Measurements from ENCODE around the gene ITGA8.
"Not testable (repeated sequence)": the region's sequence is repeated elsewhere in the genome, so short reads cannot be mapped to it uniquely, and the experiment has no call there.

ITGA8 gene

GRCh38 chr10:15542817-15543216, 176.9 kb downstream of the ITGA8 start:
- no peaks in the 10 kb centered on the region for H3K36me3 ChIP-seq (ENCODE audit: insufficient read depth, low read length)
- no peak overlapping the region for H3K27ac ChIP-seq (ENCODE audit: low read depth, low read length)

DNA sequence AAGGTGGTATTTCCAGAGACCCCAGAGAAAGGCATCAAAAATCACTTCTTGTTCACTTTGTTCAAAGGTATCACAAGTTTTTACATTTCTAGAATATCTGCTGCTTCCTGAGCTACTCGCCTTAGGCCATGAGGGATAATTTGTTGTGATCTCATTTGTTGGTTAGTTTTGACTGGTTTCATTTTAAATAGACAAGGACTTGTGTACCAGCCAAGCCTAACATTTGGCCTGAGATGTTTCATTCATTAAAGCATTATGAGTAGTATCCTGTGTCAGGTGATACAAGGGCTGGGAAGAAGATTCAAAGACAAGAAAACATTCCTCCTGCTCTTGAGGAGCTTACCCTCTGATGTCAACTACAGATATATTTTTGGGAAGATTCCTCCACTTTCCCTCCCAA, 178.3 kb downstream of the ITGA8 start:
- H3K36me3 ChIP-seq (ENCODE audit: insufficient read depth, low read length): no peaks in the 10 kb centered on the region

More at GRCh38 chr10:15542817-15543216, 176.9 kb downstream of the ITGA8 start:
- H3K4me3 ChIP-seq (ENCODE audit: low read depth, low read length): no peak overlapping the region
- no peaks in the 10 kb centered on the region for H3K79me2 ChIP-seq (ENCODE audit: control insufficient read depth, insufficient read depth, low read length, unreplicated experiment)
- no peaks in the 10 kb centered on the region for H3K27me3 ChIP-seq (ENCODE audit: insufficient read depth, low read length)
- no peak overlapping the region for H2AFZ ChIP-seq (ENCODE audit: low read length, unreplicated experiment)
- peaks cover 7% of the 10 kb centered on the region for H3K4me1 ChIP-seq (ENCODE audit: control insufficient read depth, insufficient read depth, low read length, unreplicated experiment)

DNA sequence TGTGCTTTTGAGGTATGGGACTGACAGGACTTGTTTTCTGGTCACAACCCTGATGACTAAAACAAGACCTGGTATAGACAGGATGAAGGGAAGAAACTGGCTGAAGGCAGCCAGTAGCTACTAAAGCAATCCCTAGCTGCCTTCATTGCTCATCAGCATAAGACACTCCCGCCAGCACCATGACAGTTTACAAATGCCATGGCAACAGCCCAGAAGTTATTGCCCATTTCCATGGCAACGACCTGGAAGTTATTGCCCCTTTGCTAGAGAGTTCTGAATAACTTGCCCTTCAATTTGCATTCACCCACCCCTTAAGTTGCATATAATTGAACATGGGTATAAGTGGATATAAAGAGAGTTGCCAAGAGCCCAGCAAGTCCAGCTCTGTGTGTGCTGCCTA, 179.0 kb downstream of the ITGA8 start:
- Histone ChIP-seq H3K79me2 (ENCODE audit: control insufficient read depth, insufficient read depth, low read length, unreplicated experiment) (no peaks in the 10 kb centered on the region), H2AFZ (ENCODE audit: low read length, unreplicated experiment) (no peak overlapping the region), H3K4me1 (ENCODE audit: control insufficient read depth, insufficient read depth, low read length, unreplicated experiment) (peaks cover 7% of the 10 kb centered on the region), H3K27me3 (ENCODE audit: insufficient read depth, low read length) (no peaks in the 10 kb centered on the region), H3K27ac (ENCODE audit: low read depth, low read length) (no peak overlapping the region), H3K36me3 (ENCODE audit: insufficient read depth, low read length) (no peaks in the 10 kb centered on the region), H3K4me3 (ENCODE audit: low read depth, low read length) (no peak overlapping the region)

More for the DNA sequence above, 178.3 kb downstream of the ITGA8 start:
- peaks cover 7% of the 10 kb centered on the region for H3K4me1 ChIP-seq (ENCODE audit: control insufficient read depth, insufficient read depth, low read length, unreplicated experiment)
- no peak overlapping the region for H2AFZ ChIP-seq (ENCODE audit: low read length, unreplicated experiment)
- H3K79me2 ChIP-seq (ENCODE audit: control insufficient read depth, insufficient read depth, low read length, unreplicated experiment): no peaks in the 10 kb centered on the region
- no peak overlapping the region for H3K27ac ChIP-seq (ENCODE audit: low read depth, low read length)
- no peaks in the 10 kb centered on the region for H3K27me3 ChIP-seq (ENCODE audit: insufficient read depth, low read length)
- H3K4me3 ChIP-seq (ENCODE audit: low read depth, low read length): no peak overlapping the region

- no peaks in the 10 kb centered on the region for H3K27me3 ChIP-seq (ENCODE audit: insufficient read depth, low read length)
- no peak overlapping the region for H3K27ac ChIP-seq (ENCODE audit: low read depth, low read length)
- H3K4me1 ChIP-seq (ENCODE audit: control insufficient read depth, insufficient read depth, low read length, unreplicated experiment): peaks cover 7% of the 10 kb centered on the region
- no peak overlapping the region for H2AFZ ChIP-seq (ENCODE audit: low read length, unreplicated experiment)
- H3K79me2 ChIP-seq (ENCODE audit: control insufficient read depth, insufficient read depth, low read length, unreplicated experiment): no peaks in the 10 kb centered on the region
- no peaks in the 10 kb centered on the region for H3K36me3 ChIP-seq (ENCODE audit: insufficient read depth, low read length)
- H3K4me3 ChIP-seq (ENCODE audit: low read depth, low read length): no peak overlapping the region
Measured at GRCh38 chr10:15539262-15539661, 180.5 kb downstream of the ITGA8 start.

GRCh38 chr10:15534928-15535538, 184.7 kb downstream of the ITGA8 start:
- H3K79me2 ChIP-seq (ENCODE audit: control insufficient read depth, insufficient read depth, low read length, unreplicated experiment); H2AFZ ChIP-seq (ENCODE audit: low read length, unreplicated experiment); H3K27me3 ChIP-seq (ENCODE audit: insufficient read depth, low read length); H3K27ac ChIP-seq (ENCODE audit: low read depth, low read length); H3K4me1 ChIP-seq (ENCODE audit: control insufficient read depth, insufficient read depth, low read length, unreplicated experiment); H3K36me3 ChIP-seq (ENCODE audit: insufficient read depth, low read length); H3K4me3 ChIP-seq (ENCODE audit: low read depth, low read length): not testable (repeated sequence)

- 0 out of 2 replicates have a peak, but pooled peaks cover 3% of the 10 kb centered on the region for H3K27me3 ChIP-seq (ENCODE audit: insufficient read depth, low read length)
- H3K4me3 ChIP-seq (ENCODE audit: low read depth, low read length): no peak overlapping the region
- no peak overlapping the region for H2AFZ ChIP-seq (ENCODE audit: low read length, unreplicated experiment)
- no peaks in the 10 kb centered on the region for H3K79me2 ChIP-seq (ENCODE audit: control insufficient read depth, insufficient read depth, low read length, unreplicated experiment)
- H3K27ac ChIP-seq (ENCODE audit: low read depth, low read length): no peak overlapping the region
- H3K36me3 ChIP-seq (ENCODE audit: insufficient read depth, low read length): no peaks in the 10 kb centered on the region
- no peaks in the 10 kb centered on the region for H3K4me1 ChIP-seq (ENCODE audit: control insufficient read depth, insufficient read depth, low read length, unreplicated experiment)
Measured at GRCh38 chr10:15531927-15532722, 187.6 kb downstream of the ITGA8 start.

DNA sequence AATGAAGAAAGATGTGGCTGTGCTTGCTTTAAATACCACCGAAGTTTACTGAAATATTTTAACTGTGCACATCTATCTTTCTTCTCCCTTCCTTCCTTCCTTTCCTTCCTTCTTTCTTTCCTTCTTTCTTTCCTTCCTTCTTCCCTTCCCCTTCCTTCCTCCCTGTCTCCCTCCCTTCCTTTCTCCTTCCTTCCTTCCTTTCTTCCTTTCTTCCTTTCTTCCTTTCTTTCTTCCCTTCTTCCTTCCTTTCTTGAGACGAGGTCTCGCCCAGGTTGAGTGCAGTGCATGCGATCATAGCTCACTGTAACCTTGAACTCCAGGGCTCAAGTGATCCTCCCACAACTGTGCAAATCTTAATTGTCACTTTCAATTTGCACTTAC, 190.9 kb downstream of the ITGA8 start:
- Histone ChIP-seq H3K36me3 (ENCODE audit: insufficient read depth, low read length) (no peaks in the 10 kb centered on the region), H3K4me3 (ENCODE audit: low read depth, low read length) (no peak overlapping the region), H3K79me2 (ENCODE audit: control insufficient read depth, insufficient read depth, low read length, unreplicated experiment) (no peaks in the 10 kb centered on the region), H2AFZ (ENCODE audit: low read length, unreplicated experiment) (no peak overlapping the region), H3K4me1 (ENCODE audit: control insufficient read depth, insufficient read depth, low read length, unreplicated experiment) (no peaks in the 10 kb centered on the region), H3K27ac (ENCODE audit: low read depth, low read length) (no peak overlapping the region), H3K27me3 (ENCODE audit: insufficient read depth, low read length) (0 out of 2 replicates have a peak, but pooled peaks cover 3% of the 10 kb centered on the region)

DNA sequence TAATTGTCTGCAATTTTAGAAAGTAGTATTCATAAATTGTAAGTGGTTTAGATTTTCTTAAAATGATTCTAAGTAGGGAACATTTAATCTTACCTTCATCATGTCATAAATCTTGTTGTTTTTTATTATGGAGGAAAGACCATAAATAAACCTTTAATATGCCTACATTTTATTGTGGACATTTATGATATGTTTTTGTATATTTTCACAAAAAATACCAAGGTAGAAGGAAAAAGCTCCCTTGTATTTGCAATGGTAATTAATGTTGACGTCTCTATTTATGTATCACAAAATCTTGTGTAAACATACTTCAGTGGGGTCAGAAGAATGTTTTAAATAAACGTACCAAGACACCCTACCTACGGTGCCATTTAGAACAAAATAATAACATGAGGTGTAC, 193.0 kb downstream of the ITGA8 start:
- no peak overlapping the region for H2AFZ ChIP-seq (ENCODE audit: low read length, unreplicated experiment)
- H3K4me3 ChIP-seq (ENCODE audit: low read depth, low read length): no peak overlapping the region
- 0 out of 2 replicates have a peak, but pooled peaks cover 3% of the 10 kb centered on the region for H3K27me3 ChIP-seq (ENCODE audit: insufficient read depth, low read length)
- no peaks in the 10 kb centered on the region for H3K79me2 ChIP-seq (ENCODE audit: control insufficient read depth, insufficient read depth, low read length, unreplicated experiment)
- H3K4me1 ChIP-seq (ENCODE audit: control insufficient read depth, insufficient read depth, low read length, unreplicated experiment): no peaks in the 10 kb centered on the region
- no peaks in the 10 kb centered on the region for H3K36me3 ChIP-seq (ENCODE audit: insufficient read depth, low read length)
- no peak overlapping the region for H3K27ac ChIP-seq (ENCODE audit: low read depth, low read length)

DNA sequence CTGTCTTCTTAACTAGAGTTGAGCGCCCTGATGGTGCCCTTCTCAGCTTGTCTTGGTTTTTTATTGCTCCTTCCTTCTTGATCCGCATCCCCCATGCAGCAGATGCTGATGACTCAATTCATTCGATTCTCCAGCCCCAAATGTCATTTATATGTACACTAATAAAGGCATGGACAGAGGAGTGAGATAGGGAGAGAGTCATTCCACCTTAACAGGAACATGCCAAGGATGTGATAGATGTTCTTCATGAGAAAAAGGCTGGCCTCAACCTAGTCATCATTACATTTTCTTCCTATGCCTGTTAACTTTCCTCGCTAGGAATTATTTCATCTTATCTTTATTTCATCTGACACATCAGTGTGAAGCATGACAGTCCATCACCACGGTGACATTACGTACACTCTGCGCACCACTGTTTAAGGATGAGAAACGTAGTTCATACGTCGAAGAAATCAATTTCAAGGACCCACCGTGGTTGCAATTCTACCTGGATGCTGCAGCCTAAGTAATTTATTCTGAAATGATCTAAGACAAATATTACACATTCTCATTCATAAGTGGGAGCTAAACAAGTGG, 198.3 kb downstream of the ITGA8 start:
- H3K4me3 ChIP-seq (ENCODE audit: low read depth, low read length): no peak overlapping the region
- no peaks in the 10 kb centered on the region for H3K36me3 ChIP-seq (ENCODE audit: insufficient read depth, low read length)
- peaks cover 14% of the 10 kb centered on the region for H3K4me1 ChIP-seq (ENCODE audit: control insufficient read depth, insufficient read depth, low read length, unreplicated experiment)
- no peaks in the 10 kb centered on the region for H3K79me2 ChIP-seq (ENCODE audit: control insufficient read depth, insufficient read depth, low read length, unreplicated experiment)
- no peak overlapping the region for H2AFZ ChIP-seq (ENCODE audit: low read length, unreplicated experiment)
- H3K27ac ChIP-seq (ENCODE audit: low read depth, low read length): no peak overlapping the region
- H3K27me3 ChIP-seq (ENCODE audit: insufficient read depth, low read length): peaks cover 4% of the 10 kb centered on the region; the same call in 1 of the 2 replicates

- no peak overlapping the region for H2AFZ ChIP-seq (ENCODE audit: low read length, unreplicated experiment)
- no peaks in the 10 kb centered on the region for H3K79me2 ChIP-seq (ENCODE audit: control insufficient read depth, insufficient read depth, low read length, unreplicated experiment)
- no peak overlapping the region for H3K27ac ChIP-seq (ENCODE audit: low read depth, low read length)
- peaks cover 9% of the 10 kb centered on the region; the same call in 1 of the 2 replicates for H3K27me3 ChIP-seq (ENCODE audit: insufficient read depth, low read length)
- peaks cover 14% of the 10 kb centered on the region for H3K4me1 ChIP-seq (ENCODE audit: control insufficient read depth, insufficient read depth, low read length, unreplicated experiment)
- no peak overlapping the region for H3K4me3 ChIP-seq (ENCODE audit: low read depth, low read length)
- H3K36me3 ChIP-seq (ENCODE audit: insufficient read depth, low read length): no peaks in the 10 kb centered on the region
Measured at GRCh38 chr10:15518250-15518649, 201.5 kb downstream of the ITGA8 start.

Data from ACC112 (cell line).